ENCODE results near the gene PLXNB3.

Gene PLXNB3

DNA sequence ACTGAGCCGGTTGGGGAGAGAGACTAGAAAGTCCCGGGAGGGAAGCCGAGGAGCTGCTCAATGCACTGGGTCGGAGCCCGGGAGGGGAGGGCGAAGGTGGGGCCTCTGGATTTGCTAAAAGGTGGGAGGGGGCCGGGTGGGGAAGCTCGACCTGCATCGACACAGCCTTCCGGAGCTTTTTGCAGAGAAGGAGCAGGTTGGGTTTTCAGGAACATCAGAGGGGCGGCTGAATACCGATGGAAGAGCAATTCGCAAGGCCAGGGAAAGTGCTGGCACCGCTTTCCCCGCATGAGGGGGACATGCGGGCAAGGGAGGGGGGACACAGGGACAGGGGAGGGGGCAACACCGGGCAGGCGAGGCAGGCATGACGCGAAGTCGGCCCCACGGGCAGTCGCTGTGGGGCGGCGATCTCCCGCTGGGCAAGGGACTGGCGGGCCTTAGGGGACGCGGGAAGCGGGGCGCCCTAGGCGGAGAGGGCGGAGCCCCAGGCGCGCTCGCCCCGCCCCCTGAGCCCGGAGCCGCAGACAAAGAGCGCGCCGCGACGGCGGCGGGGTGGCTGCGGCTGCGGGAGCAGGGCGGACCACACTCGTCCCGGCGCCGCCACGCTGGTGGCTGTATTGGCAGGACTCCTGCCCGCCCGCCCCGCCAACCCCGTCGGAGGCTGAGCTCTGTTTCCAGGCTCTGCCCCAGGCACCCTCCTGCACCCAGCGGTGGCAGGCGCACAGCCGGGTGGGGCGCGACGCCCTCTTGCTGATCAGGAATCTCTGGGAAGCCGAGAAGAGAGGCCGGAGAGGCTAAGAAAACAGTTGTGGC, 54.7 kb downstream of the PLXNB3 start (continued):
- TF ChIP-seq ZNF341 (tag by site-specific recombination; IDR thresholded peaks at IDR 0.05; ENCODE audit: low read depth) (peak; percentile 96), ZNF112 (tag by site-specific recombination; IDR thresholded peaks at IDR 0.05) (no peak), GLIS1 (tag by site-specific recombination; IDR thresholded peaks at IDR 0.05) (peak; percentile 96), KLF1 (tag by site-specific recombination; IDR thresholded peaks at IDR 0.05) (0 out of 2 replicates have a peak, but pooled peaks have one; percentile 47)

- no peak for TF ChIP-seq IKZF3 (tag by site-specific recombination; IDR thresholded peaks at IDR 0.05)
- peak; percentile 75 for TF ChIP-seq ZBTB20 (tag by site-specific recombination; IDR thresholded peaks at IDR 0.05)
- TF ChIP-seq ZSCAN5A (tag by site-specific recombination; IDR thresholded peaks at IDR 0.05) = 0 out of 2 replicates have a peak, but pooled peaks have one; percentile 1
- no peak for TF ChIP-seq ZFHX2 (tag by site-specific recombination; conservative IDR thresholded peaks at IDR 0.05)
- no peak for TF ChIP-seq REPIN1 (tag by site-specific recombination; IDR thresholded peaks at IDR 0.05; ENCODE audit: low read depth)
- TF ChIP-seq GLIS2 (tag by site-specific recombination; IDR thresholded peaks at IDR 0.05) = peak; percentile 43
- TF ChIP-seq ZNF169 (tag by site-specific recombination; IDR thresholded peaks at IDR 0.05) = no peak
- no peak for TF ChIP-seq ZNF248 (tag by site-specific recombination; IDR thresholded peaks at IDR 0.05)
- no peak for TF ChIP-seq PRDM10 (tag by site-specific recombination; IDR thresholded peaks at IDR 0.05)
- peak overlapping the region; percentile 27 for H3K4me3 ChIP-seq (ENCODE audit: low read depth, low read length)
- ChIA-PET POLR2A (interaction anchor here (1.0 to 2.1 kb wide), 6 partner anchors 8 to 152 kb away, joined by 3 to 12 read pairs (median 3); partner anchors contain the start of genes HCFC1, IDH3G and SSR4), CTCF (interaction anchor here (0.6 to 1.8 kb wide), 3 partner anchors 111 to 210 kb away, joined by 3 to 6 read pairs (median 3); no protein-coding TSS in a partner anchor)
- H3K36me3 ChIP-seq (ENCODE audit: control insufficient read depth in 2 of 2, insufficient read depth in 1 of 2, low read length in 2 of 2) = no peaks in the 10 kb centered on the region
- H3K27ac ChIP-seq (ENCODE audit: extremely low read depth, low read depth, low read length) = no peak overlapping the region
- H3K4me1 ChIP-seq (ENCODE audit: control insufficient read depth, insufficient read depth, low read length) = no peaks in the 10 kb centered on the region
- H3K9me3 ChIP-seq (ENCODE audit: control insufficient read depth, insufficient read depth, low read depth, low read length) = no peaks in the 10 kb centered on the region
These were observed 55.5 kb downstream of the PLXNB3 start for GRCh38 chrX:153819384-153820040.

GRCh38 chrX:153820601-153821000, 56.6 kb downstream of the PLXNB3 start:
- TF ChIP-seq ZNF155 (tag by site-specific recombination; IDR thresholded peaks at IDR 0.05) = no peak
- TF ChIP-seq GLI2 (tag by site-specific recombination; IDR thresholded peaks at IDR 0.05; ENCODE audit: borderline replicate concordance, low read depth) = no peak
- no peak for TF ChIP-seq ZNF248 (tag by site-specific recombination; IDR thresholded peaks at IDR 0.05)
- TF ChIP-seq ZNF10 (tag by site-specific recombination; IDR thresholded peaks at IDR 0.05) = no peak
- no peak for TF ChIP-seq PRDM1 (tag by site-specific recombination; IDR thresholded peaks at IDR 0.05)
- TF ChIP-seq ZNF621 (tag by site-specific recombination; IDR thresholded peaks at IDR 0.05) = no peak
- TF ChIP-seq, protein P1, sequence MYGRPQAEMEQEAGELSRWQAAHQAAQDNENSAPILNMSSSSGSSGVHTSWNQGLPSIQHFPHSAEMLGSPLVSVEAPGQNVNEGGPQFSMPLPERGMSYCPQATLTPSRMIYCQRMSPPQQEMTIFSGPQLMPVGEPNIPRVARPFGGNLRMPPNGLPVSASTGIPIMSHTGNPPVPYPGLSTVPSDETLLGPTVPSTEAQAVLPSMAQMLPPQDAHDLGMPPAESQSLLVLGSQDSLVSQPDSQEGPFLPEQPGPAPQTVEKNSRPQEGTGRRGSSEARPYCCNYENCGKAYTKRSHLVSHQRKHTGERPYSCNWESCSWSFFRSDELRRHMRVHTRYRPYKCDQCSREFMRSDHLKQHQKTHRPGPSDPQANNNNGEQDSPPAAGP (tag by site-specific recombination; IDR thresholded peaks at IDR 0.05) = no peak
- Histone ChIP-seq H3K4me3 (ENCODE audit: low read depth, low read length) (no peak overlapping the region), H3K27ac (ENCODE audit: extremely low read depth, low read depth, low read length) (no peak overlapping the region), H3K9me3 (ENCODE audit: control insufficient read depth, insufficient read depth, low read depth, low read length) (no peaks in the 10 kb centered on the region), H3K36me3 (ENCODE audit: control insufficient read depth in 2 of 2, insufficient read depth in 1 of 2, low read length in 2 of 2) (no peaks in the 10 kb centered on the region), H3K4me1 (ENCODE audit: control insufficient read depth, insufficient read depth, low read length) (no peaks in the 10 kb centered on the region)
- ChIA-PET POLR2A (interaction anchor here (0.7 kb wide), 1 partner anchor 108 kb away, joined by 3 read pairs; no protein-coding TSS in a partner anchor), CTCF (interaction anchor here (0.6 to 0.7 kb wide), 4 partner anchors 58 to 112 kb away, joined by 3 to 4 read pairs (median 3); no protein-coding TSS in a partner anchor)
